HepG2 (cell line): ENCODE results near the gene MALT1. TPM values are rescaled to one million over a fixed set of nuclear protein-coding genes. Genes with fewer than 3 reads are reported as not detected.

Experiments used
- ATF7 ChIP-seq, 2 experiments: fragments of 450-650 bp in 1 of 2; sonication (generic) in 1 of 2; formaldehyde crosslinking in 1 of 2; IDR thresholded peaks; 2 replicates each; pipeline versions ENCODE4 v1.4.0 to v1.6.1; 2016 to 2020; ENCODE audit warnings: antibody characterized with exemption in 1 of 2, mild to moderate bottlenecking in 1 of 2, missing genetic modification reagents in 1 of 2
- HOXA5 ChIP-seq: sonication (generic); formaldehyde crosslinking; IDR thresholded peaks from 2 replicates; pipeline ENCODE4 v1.4.0; 2020; ENCODE audit warnings: missing genetic modification reagents
- IRF2 ChIP-seq: IDR thresholded peaks from 2 replicates; pipeline ENCODE4 v1.6.1; 2018; ENCODE audit warnings: missing genetic modification reagents, missing compliant biosample characterization
- JARID2 ChIP-seq: sonication (generic); formaldehyde crosslinking; IDR thresholded peaks from 2 replicates; pipeline ENCODE4 v1.8.1; 2023; ENCODE audit warnings: missing genetic modification reagents, inconsistent platforms; ENCODE audit not compliant: insufficient replicate concordance
- PHF20 ChIP-seq: sonication (generic); formaldehyde crosslinking; IDR thresholded peaks from 2 replicates; pipeline ENCODE4 v1.5.0; 2020; ENCODE audit warnings: mild to moderate bottlenecking, missing genetic modification reagents
- RFXAP ChIP-seq: sonication (generic); formaldehyde crosslinking; IDR thresholded peaks from 2 replicates; pipeline ENCODE4 v1.4.0; 2020; ENCODE audit warnings: missing genetic modification reagents, borderline replicate concordance
- RNF2 ChIP-seq: fragments of 450-650 bp; conservative IDR thresholded peaks from 2 replicates; pipeline ENCODE4 v1.6.1; 2016; ENCODE audit warnings: low read depth
- STAG1 ChIP-seq: sonication (generic); formaldehyde crosslinking; IDR thresholded peaks from 2 replicates; pipeline ENCODE4 v1.4.0; 2020; ENCODE audit warnings: missing genetic modification reagents
- TBX2 ChIP-seq: sonication (generic); formaldehyde crosslinking; IDR thresholded peaks from 2 replicates; pipeline ENCODE4 v1.5.0; 2020; ENCODE audit warnings: missing genetic modification reagents, mild to moderate bottlenecking, borderline replicate concordance
- TGIF2 ChIP-seq: IDR thresholded peaks from 2 replicates; pipeline ENCODE4 v1.6.1; 2016; ENCODE audit warnings: control low read depth, missing compliant biosample characterization
- XBP1 ChIP-seq: sonication (generic); formaldehyde crosslinking; IDR thresholded peaks from 2 replicates; pipeline ENCODE4 v1.5.0; 2020; ENCODE audit warnings: missing genetic modification reagents
- ZBTB7A ChIP-seq: sonication (generic); formaldehyde crosslinking; IDR thresholded peaks from 2 replicates; pipeline ENCODE4 v1.8.0; 2022; ENCODE audit warnings: mild to moderate bottlenecking, missing genetic modification reagents
- ZC3H4 ChIP-seq: sonication (generic); formaldehyde crosslinking; IDR thresholded peaks from 2 replicates; pipeline ENCODE4 v1.4.0; 2020; ENCODE audit warnings: missing genetic modification reagents, borderline replicate concordance
- ZKSCAN5 ChIP-seq: sonication (generic); formaldehyde crosslinking; IDR thresholded peaks from 2 replicates; pipeline ENCODE4 v1.5.1; 2020; ENCODE audit warnings: mild to moderate bottlenecking, missing genetic modification reagents
- ZNF138 ChIP-seq: sonication (generic); formaldehyde crosslinking; IDR thresholded peaks from 2 replicates; pipeline ENCODE4 v1.5.0; 2020; ENCODE audit warnings: mild to moderate bottlenecking, low read depth, missing genetic modification reagents
- ZNF230 ChIP-seq: sonication (generic); formaldehyde crosslinking; IDR thresholded peaks from 2 replicates; pipeline ENCODE4 v1.4.0; 2020; ENCODE audit warnings: mild to moderate bottlenecking, missing genetic modification reagents
- ZNF234 ChIP-seq: sonication (generic); formaldehyde crosslinking; conservative IDR thresholded peaks from 2 replicates; pipeline ENCODE4 v1.5.1; 2020; ENCODE audit warnings: mild to moderate bottlenecking, missing genetic modification reagents
- polyA plus RNA-seq, 8 experiments: library from polyadenylated mRNA; depleted of rRNA in 3 of 8; stranded (reverse) in 7 of 8; unstranded in 1 of 8; fragments of >200 nt; fragmentation: Illumina TruSeq in 4 of 8; extraction: Trizol in 4 of 8; gene quantifications; 2 replicates each; pipeline versions ENCODE4 v1.2.1 to v1.2.3, GENCODE V29; 2011 to 2016; ENCODE audit warnings: low read depth in 4 of 8, missing spikeins in 1 of 8, mixed read lengths in 1 of 8; ENCODE audit not compliant: insufficient read depth in 1 of 8
- total RNA-seq, 5 experiments: library from RNA; depleted of rRNA; stranded (reverse); fragments of >200 nt; fragmentation: Illumina TruSeq; extraction: Trizol; gene quantifications; 2 replicates each; pipeline ENCODE4 v1.2.3, GENCODE V29; 2016; ENCODE audit warnings: low read depth in 1 of 5
- TF ChIP-seq, protein P1 (sequence below): sonication (generic); formaldehyde crosslinking; IDR thresholded peaks from 2 replicates; pipeline ENCODE4 v1.8.1; 2023; ENCODE audit warnings: mild to moderate bottlenecking, inconsistent platforms, moderate library complexity, missing genetic modification reagents, borderline replicate concordance
- TF ChIP-seq, protein P2 (sequence below): sonication (generic); formaldehyde crosslinking; IDR thresholded peaks from 2 replicates; pipeline ENCODE4 v1.8.0; 2022; ENCODE audit warnings: mild to moderate bottlenecking, missing genetic modification reagents
- TF ChIP-seq, protein P3 (sequence below): sonication (generic); formaldehyde crosslinking; IDR thresholded peaks from 2 replicates; pipeline ENCODE4 v1.4.0; 2020; ENCODE audit warnings: missing genetic modification reagents
- TF ChIP-seq, protein P4 (sequence below), 2 experiments: sonication (generic) in 1 of 2; formaldehyde crosslinking in 1 of 2; IDR thresholded peaks; 2 replicates each; pipeline versions ENCODE4 v1.4.0 to v1.6.1; 2018 to 2020; ENCODE audit warnings: missing genetic modification reagents in 2 of 2, borderline replicate concordance in 1 of 2, low read depth in 1 of 2, mild to moderate bottlenecking in 1 of 2, missing biosample characterization in 1 of 2

Gene MALT1
- total and polyA plus RNA-seq, 2 of the 13 experiments (the other 11 are each of a cell fraction or from before 2014, with no cell fraction given): 43.9 to 89.0 TPM

DNA sequence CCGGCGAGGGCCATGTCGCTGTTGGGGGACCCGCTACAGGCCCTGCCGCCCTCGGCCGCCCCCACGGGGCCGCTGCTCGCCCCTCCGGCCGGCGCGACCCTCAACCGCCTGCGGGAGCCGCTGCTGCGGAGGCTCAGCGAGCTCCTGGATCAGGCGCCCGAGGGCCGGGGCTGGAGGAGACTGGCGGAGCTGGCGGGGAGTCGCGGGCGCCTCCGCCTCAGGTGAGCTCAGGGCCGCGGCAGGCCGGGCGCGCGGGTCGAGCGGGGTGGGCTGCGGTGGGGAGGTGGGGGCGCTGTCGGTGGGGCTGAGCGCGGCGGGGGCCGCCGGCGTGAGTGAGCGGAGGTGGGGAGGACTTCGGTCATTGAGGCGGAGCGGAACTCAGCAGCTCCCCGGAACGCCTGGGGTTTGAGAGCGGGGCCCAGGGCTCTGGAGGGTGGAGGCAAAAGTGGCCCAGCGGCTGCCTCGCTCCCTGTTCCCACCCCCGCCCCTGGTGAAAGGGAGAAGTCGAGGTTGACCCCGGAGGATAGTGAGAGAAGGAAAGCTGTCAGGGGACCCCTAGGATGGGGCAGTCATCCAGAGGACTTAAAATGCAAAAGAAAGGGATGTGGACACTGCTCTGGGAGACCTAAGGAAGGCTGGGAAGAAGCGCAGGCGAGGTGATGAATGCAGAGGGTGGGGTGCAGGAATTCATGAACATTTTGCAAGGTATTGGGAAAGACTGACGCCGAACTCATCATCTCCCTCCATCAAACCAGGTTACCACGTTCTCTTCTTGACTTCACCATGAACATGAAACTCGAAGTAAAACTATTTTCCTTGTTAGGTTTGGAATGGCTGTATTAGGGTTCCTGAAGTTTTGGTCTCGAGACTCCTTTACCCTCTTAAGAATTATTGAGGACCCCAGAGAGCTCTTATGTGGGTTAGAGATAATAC, 633 bp downstream of the MALT1 start (continued):
- TF ChIP-seq, protein P1, sequence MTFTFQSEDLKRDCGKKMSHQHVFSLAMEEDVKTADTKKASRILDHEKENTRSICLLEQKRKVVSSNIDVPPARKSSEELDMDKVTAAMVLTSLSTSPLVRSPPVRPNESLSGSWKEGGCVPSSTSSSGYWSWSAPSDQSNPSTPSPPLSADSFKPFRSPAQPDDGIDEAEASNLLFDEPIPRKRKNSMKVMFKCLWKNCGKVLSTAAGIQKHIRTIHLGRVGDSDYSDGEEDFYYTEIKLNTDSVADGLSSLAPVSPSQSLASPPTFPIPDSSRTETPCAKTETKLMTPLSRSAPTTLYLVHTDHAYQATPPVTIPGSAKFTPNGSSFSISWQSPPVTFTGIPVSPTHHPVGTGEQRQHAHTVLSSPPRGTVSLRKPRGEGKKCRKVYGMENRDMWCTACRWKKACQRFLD (CRISPR knock-in tag): no peak
- TF ChIP-seq ZNF138 (CRISPR knock-in tag): no peak
- TF ChIP-seq, protein P2, sequence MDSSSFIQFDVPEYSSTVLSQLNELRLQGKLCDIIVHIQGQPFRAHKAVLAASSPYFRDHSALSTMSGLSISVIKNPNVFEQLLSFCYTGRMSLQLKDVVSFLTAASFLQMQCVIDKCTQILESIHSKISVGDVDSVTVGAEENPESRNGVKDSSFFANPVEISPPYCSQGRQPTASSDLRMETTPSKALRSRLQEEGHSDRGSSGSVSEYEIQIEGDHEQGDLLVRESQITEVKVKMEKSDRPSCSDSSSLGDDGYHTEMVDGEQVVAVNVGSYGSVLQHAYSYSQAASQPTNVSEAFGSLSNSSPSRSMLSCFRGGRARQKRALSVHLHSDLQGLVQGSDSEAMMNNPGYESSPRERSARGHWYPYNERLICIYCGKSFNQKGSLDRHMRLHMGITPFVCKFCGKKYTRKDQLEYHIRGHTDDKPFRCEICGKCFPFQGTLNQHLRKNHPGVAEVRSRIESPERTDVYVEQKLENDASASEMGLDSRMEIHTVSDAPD (CRISPR knock-in tag): no peak
- no peak for TF ChIP-seq ZC3H4 (CRISPR knock-in tag)
- no peak for TF ChIP-seq STAG1 (CRISPR knock-in tag)
- no peak for TF ChIP-seq XBP1 (CRISPR knock-in tag)
- no peak for TF ChIP-seq RFXAP (CRISPR knock-in tag)
- no peak for TF ChIP-seq HOXA5
- TF ChIP-seq ZNF234 (CRISPR knock-in tag): no peak
- TF ChIP-seq, protein P3, sequence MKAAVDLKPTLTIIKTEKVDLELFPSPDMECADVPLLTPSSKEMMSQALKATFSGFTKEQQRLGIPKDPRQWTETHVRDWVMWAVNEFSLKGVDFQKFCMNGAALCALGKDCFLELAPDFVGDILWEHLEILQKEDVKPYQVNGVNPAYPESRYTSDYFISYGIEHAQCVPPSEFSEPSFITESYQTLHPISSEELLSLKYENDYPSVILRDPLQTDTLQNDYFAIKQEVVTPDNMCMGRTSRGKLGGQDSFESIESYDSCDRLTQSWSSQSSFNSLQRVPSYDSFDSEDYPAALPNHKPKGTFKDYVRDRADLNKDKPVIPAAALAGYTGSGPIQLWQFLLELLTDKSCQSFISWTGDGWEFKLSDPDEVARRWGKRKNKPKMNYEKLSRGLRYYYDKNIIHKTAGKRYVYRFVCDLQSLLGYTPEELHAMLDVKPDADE (CRISPR knock-in tag): no peak
- no peak for TF ChIP-seq JARID2 (CRISPR knock-in tag)
- no peak for TF ChIP-seq ZKSCAN5 (CRISPR knock-in tag)
- no peak for TF ChIP-seq IRF2 (CRISPR knock-in tag)
- TF ChIP-seq TGIF2 (CRISPR knock-in tag): no peak
- TF ChIP-seq, protein P4, sequence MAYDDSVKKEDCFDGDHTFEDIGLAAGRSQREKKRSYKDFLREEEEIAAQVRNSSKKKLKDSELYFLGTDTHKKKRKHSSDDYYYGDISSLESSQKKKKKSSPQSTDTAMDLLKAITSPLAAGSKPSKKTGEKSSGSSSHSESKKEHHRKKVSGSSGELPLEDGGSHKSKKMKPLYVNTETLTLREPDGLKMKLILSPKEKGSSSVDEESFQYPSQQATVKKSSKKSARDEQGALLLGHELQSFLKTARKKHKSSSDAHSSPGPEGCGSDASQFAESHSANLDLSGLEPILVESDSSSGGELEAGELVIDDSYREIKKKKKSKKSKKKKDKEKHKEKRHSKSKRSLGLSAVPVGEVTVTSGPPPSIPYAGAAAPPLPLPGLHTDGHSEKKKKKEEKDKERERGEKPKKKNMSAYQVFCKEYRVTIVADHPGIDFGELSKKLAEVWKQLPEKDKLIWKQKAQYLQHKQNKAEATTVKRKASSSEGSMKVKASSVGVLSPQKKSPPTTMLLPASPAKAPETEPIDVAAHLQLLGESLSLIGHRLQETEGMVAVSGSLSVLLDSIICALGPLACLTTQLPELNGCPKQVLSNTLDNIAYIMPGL (CRISPR knock-in tag; IDR thresholded peaks at IDR 0.05; ENCODE audit: borderline replicate concordance in 1 of 2, low read depth in 1 of 2): peak in 1 of 2 experiments; percentile 57; a peak in 1 of 4 replicates
- TF ChIP-seq TBX2 (CRISPR knock-in tag): no peak
- TF ChIP-seq ZNF230 (CRISPR knock-in tag): no peak
- TF ChIP-seq ATF7 (IDR thresholded peaks at IDR 0.05): no peak
- no peak for TF ChIP-seq ATF7 (CRISPR knock-in tag; IDR thresholded peaks at IDR 0.05)
- TF ChIP-seq RNF2: no peak
- TF ChIP-seq PHF20: no peak
- TF ChIP-seq ZBTB7A (CRISPR knock-in tag): 0 out of 2 replicates have a peak, but pooled peaks have one; percentile 4
